SH-SY5Y (cell line): ENCODE measurements around the gene COMMD7.

ENCODE experiments used
- GATA2 ChIP-seq: IDR thresholded peaks from 2 replicates; pipeline ENCODE4 v1.6.1; 2011; ENCODE audit warnings: mild to moderate bottlenecking, low read depth, low read length
- GATA3 ChIP-seq: IDR thresholded peaks from 2 replicates; pipeline ENCODE4 v1.6.1; 2011; ENCODE audit warnings: low read depth, mild to moderate bottlenecking, low read length, moderate library complexity

GRCh38 chr20:32786059-32786760 lies 42.9 kb upstream of the COMMD7 start:
- TF ChIP-seq GATA3 (no peak), GATA2 (no peak)
